ENCODE results near the gene ALG9. TPM values are rescaled to one million over a fixed set of nuclear protein-coding genes. Genes with fewer than 3 reads are reported as not detected.

The ALG9 gene
- total RNA-seq, 8 experiments from 2014 or later = 46.9 to 57.0 (median 53.9) TPM

GRCh38 chr11:111841370-111842053 is 29.9 kb downstream of the ALG9 start:
- no peak overlapping the region for H3K27ac ChIP-seq
- ATAC-seq (replicated peaks in 6 of 8) = peak; percentile 89 to 98 (median 94)
- no peak overlapping the region for H3K4me3 ChIP-seq
- H3K4me1 ChIP-seq (replicated peaks in 1 of 2) = no peaks in the 10 kb centered on the region
- 0 to 28% (median 12%) methylated on average over 1 to 10 of the region's 10 CpGs; no CpG with 5 or more reads in 1 of the 10 experiments for WGBS, 10 experiments
- in situ Hi-C loops (cut with MboI; ENCODE audit: low pct_unique_long_range_greater_than_20kb in 2 of 9, low sequenced_read_pairs in 9 of 9, unreplicated experiment in 9 of 9) = loop anchor here in 3 of 9 experiments (10.0 to 25.0 kb wide), 4 partner anchors 77 to 257 kb away; partner anchors contain the start of genes PPP2R1B (in 1 of the 3) and SIK2 (in 1 of the 3)

- no peaks in the 10 kb centered on the region for H3K4me1 ChIP-seq (replicated peaks in 1 of 2)
- in situ Hi-C loops (cut with MboI; ENCODE audit: low pct_unique_long_range_greater_than_20kb in 2 of 9, low sequenced_read_pairs in 9 of 9, unreplicated experiment in 9 of 9) = loop anchor here in 3 of 9 experiments (10.0 to 25.0 kb wide), 4 partner anchors 75 to 255 kb away; partner anchors contain the start of genes PPP2R1B (in 1 of the 3) and SIK2 (in 1 of the 3)
- no peak overlapping the region for H3K27ac ChIP-seq
- no peak overlapping the region for H3K4me3 ChIP-seq
- 83 to 100% (median 92%) methylated on average over 1 of the region's 1 CpG; no CpG with 5 or more reads in 6 of the 10 experiments for WGBS, 10 experiments
- no peak for ATAC-seq (replicated peaks in 6 of 8)
Measured at GRCh38 chr11:111840143-111840542, 31.2 kb downstream of the ALG9 start.

DNA sequence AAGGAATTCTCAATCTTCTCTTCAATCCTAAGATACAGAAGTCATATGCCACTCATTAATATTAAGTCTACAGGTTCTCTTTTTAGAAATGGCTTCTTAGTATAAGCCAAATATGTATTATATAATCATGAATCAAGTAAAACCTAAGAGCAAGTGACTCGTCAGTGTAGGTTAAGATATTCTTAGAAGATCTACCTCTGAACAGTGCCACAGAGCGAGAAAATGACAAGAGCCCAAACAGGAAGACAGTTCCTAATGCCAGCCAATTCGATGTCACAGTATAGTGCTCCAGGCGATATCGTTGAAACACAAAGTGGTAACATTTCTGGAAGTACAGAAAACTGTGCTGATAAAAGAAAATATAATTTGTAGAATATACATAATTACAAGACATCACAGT is 33.3 kb downstream of the ALG9 start:
- H3K4me3 ChIP-seq = no peak overlapping the region
- H3K4me1 ChIP-seq (replicated peaks in 1 of 2) = peaks cover 0 to 17% of the 10 kb centered on the region in 2 donors
- 91 to 100% (median 96%) methylated on average over 1 to 5 of the region's 5 CpGs; no CpG with 5 or more reads in 1 of the 10 experiments for WGBS, 10 experiments
- in situ Hi-C loops (cut with MboI; ENCODE audit: low pct_unique_long_range_greater_than_20kb in 2 of 9, low sequenced_read_pairs in 9 of 9, unreplicated experiment in 9 of 9) = loop anchor here in 1 of 9 experiments (25.0 kb wide), 1 partner anchor 251 kb away; no protein-coding TSS in a partner anchor
- H3K27ac ChIP-seq = no peak overlapping the region
- ATAC-seq (replicated peaks in 6 of 8) = no peak

DNA sequence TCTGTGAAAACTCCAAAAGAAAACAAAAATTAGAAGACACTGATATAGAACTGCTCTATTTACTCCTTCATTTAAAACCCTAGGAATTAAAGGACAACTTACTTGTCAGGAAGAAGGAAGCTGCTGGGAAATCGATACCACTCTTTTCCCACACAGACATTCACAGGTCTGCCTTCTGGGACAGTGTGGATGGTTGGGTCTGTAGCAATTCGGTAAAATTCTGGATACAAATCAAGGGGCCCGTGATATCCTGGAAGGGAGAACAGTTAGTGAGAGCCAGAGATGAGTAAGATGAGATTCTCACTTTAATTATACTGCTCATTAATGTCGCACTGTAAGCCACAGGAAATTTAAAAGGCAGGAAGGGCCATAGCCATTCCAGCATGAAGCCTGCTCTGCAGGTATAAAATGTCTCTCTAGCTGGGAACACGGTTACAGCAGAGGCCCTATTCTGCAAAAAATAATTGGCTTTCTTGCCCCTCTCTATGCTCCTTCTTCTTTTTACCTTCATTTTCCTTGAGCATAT is 34.0 kb downstream of the ALG9 start:
- Histone ChIP-seq H3K4me1 (replicated peaks in 1 of 2) (peaks cover 0 to 19% of the 10 kb centered on the region in 2 donors), H3K27ac (no peak overlapping the region), H3K4me3 (no peak overlapping the region)
- 90 to 100% (median 100%) methylated on average over 1 to 4 of the region's 5 CpGs; no CpG with 5 or more reads in 3 of the 10 experiments for WGBS, 10 experiments
- in situ Hi-C loops (cut with MboI; ENCODE audit: low pct_unique_long_range_greater_than_20kb in 2 of 9, low sequenced_read_pairs in 9 of 9, unreplicated experiment in 9 of 9) = loop anchor here in 1 of 9 experiments (25.0 kb wide), 1 partner anchor 250 kb away; no protein-coding TSS in a partner anchor
- no peak for ATAC-seq (replicated peaks in 6 of 8)

DNA sequence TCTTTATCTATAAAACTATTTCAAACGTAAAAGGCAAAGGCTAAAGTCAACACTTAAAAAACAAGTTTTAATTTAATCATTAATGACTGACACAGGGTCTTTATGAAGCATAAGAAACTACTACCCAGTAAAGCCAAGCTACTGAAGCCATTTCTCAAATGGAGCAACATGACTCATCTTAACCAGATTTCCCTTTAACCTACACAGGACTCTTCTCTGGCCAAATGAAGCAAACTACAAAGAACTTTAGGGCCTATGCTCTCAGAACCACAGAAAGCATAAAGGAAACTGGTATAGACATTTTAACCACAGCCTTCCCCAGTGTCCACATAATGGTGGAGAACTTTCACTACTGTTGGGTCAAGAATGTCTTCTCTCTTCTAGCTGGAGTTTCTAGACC is 34.7 kb downstream of the ALG9 start:
- in situ Hi-C loops (cut with MboI; ENCODE audit: low pct_unique_long_range_greater_than_20kb in 2 of 9, low sequenced_read_pairs in 9 of 9, unreplicated experiment in 9 of 9) = loop anchor here in 1 of 9 experiments (25.0 kb wide), 1 partner anchor 249 kb away; no protein-coding TSS in a partner anchor
- Histone ChIP-seq H3K4me3 (no peak overlapping the region), H3K27ac (no peak overlapping the region), H3K4me1 (replicated peaks in 1 of 2) (peaks cover 0 to 19% of the 10 kb centered on the region in 2 donors)
- WGBS, 10 experiments = 63 to 100% (median 88%) methylated on average over 1 of the region's 1 CpG; no CpG with 5 or more reads in 3 of the 10 experiments
- ATAC-seq (replicated peaks in 6 of 8) = no peak

DNA sequence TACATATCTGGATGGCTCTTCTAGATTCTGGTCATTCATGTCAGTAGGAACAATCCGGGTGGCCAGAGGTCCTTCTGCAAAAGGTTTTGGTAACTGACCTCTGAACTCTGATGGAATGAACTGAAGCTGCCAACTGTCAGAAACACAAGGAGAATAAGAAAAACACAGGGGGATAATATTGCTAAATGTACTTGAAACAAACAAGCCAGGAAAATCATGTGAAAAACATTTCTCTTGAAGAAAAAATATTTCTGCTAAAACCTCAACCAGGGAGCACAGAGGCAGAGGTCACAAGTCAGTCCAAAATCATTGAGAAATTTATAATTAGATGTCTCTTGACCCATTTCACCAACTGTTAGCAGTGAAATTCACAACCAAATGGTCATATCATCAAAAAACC is 35.2 kb downstream of the ALG9 start:
- 57 to 90% (median 85%) methylated on average over 1 of the region's 1 CpG; no CpG with 5 or more reads in 6 of the 10 experiments for WGBS, 10 experiments
- no peak overlapping the region for H3K27ac ChIP-seq
- no peak for ATAC-seq (replicated peaks in 6 of 8)
- H3K4me3 ChIP-seq = no peak overlapping the region
- peaks cover 0 to 19% of the 10 kb centered on the region in 2 donors for H3K4me1 ChIP-seq (replicated peaks in 1 of 2)
- in situ Hi-C loops (cut with MboI; ENCODE audit: low pct_unique_long_range_greater_than_20kb in 2 of 9, low sequenced_read_pairs in 9 of 9, unreplicated experiment in 9 of 9) = loop anchor here in 1 of 9 experiments (25.0 kb wide), 1 partner anchor 249 kb away; no protein-coding TSS in a partner anchor

DNA sequence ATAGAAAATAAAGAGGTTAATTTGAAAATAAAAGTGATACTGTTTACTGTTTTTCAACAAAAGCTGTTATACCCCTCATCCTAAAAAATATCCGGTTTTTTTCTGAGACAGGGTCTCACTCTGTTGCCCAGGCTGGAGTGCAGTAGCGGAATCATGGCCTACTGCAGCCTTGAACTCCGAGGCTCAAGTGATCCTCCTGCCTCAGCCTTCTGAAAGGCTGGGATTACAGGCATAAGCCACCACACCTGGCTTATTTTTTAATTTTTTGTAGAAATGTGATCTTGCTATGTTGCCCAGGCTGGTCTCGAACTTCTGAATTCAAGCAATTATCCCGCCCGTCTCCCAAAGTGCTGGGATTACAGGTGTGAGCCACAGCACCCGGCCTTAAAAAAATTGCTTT is 35.7 kb downstream of the ALG9 start:
- 33 to 100% (median 95%) methylated on average over 1 to 6 of the region's 7 CpGs; no CpG with 5 or more reads in 1 of the 10 experiments for WGBS, 10 experiments
- ATAC-seq (replicated peaks in 6 of 8) = no peak
- Histone ChIP-seq H3K4me1 (replicated peaks in 1 of 2) (peaks cover 0 to 19% of the 10 kb centered on the region in 2 donors), H3K4me3 (no peak overlapping the region), H3K27ac (no peak overlapping the region)
- in situ Hi-C loops (cut with MboI; ENCODE audit: low pct_unique_long_range_greater_than_20kb in 2 of 9, low sequenced_read_pairs in 9 of 9, unreplicated experiment in 9 of 9) = loop anchor here in 1 of 9 experiments (25.0 kb wide), 1 partner anchor 248 kb away; no protein-coding TSS in a partner anchor

DNA sequence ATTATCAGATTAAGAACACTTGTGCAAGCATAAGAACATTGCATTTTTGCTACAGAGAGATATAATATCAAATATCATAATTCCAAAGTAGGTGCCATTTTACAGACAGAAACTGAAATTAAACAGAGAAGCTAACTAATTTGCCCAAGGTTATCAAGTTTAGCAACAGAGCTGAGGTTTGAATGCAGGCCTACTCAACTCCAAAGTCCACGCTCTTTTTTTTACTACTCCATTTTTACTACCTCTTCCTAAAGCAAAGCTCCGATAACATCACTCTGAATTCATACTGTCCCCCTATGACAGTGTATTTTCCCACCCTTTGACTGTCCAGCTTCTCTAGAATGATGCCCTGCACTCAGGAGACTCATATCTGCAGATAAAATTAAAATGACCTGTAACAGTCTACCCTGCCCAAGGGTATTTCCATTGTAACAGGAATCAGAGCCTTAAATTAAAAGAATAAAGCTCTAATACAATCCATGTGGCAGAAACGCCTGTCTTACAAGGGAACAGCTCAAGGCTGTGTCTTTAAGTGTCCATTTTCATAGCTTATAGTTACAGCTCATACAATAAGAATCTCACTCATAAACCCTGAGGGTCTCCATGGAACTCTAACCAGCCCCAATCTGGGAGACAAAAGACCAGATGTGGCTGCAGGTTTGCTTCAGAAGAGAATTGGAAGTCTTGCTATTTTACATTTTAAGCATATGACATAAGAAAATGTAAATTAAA is 36.8 kb downstream of the ALG9 start:
- WGBS, 10 experiments = 58 to 100% (median 83%) methylated on average over 1 to 3 of the region's 3 CpGs; no CpG with 5 or more reads in 1 of the 10 experiments
- in situ Hi-C loops (cut with MboI; ENCODE audit: low pct_unique_long_range_greater_than_20kb in 2 of 9, low sequenced_read_pairs in 9 of 9, unreplicated experiment in 9 of 9) = loop anchor here in 1 of 9 experiments (25.0 kb wide), 1 partner anchor 247 kb away; no protein-coding TSS in a partner anchor
- ATAC-seq (replicated peaks in 6 of 8) = peak in 3 of 8 experiments; percentile 35 to 85 (median 46)
- Histone ChIP-seq H3K4me1 (replicated peaks in 1 of 2) (peaks cover 0 to 19% of the 10 kb centered on the region in 2 donors), H3K27ac (no peak overlapping the region), H3K4me3 (no peak overlapping the region)

GRCh38 chr11:111833524-111833923 is 37.9 kb downstream of the ALG9 start:
- in situ Hi-C loops (cut with MboI; ENCODE audit: low pct_unique_long_range_greater_than_20kb in 2 of 9, low sequenced_read_pairs in 9 of 9, unreplicated experiment in 9 of 9) = loop anchor here in 1 of 9 experiments (25.0 kb wide), 1 partner anchor 246 kb away; no protein-coding TSS in a partner anchor
- 39 to 100% (median 60%) methylated on average over 1 to 4 of the region's 4 CpGs; no CpG with 5 or more reads in 2 of the 10 experiments for WGBS, 10 experiments
- Histone ChIP-seq H3K4me1 (replicated peaks in 1 of 2) (peaks cover 0 to 19% of the 10 kb centered on the region in 2 donors), H3K4me3 (no peak overlapping the region), H3K27ac (no peak overlapping the region)
- ATAC-seq (replicated peaks in 6 of 8) = peak; percentile 73 to 90 (median 81)

- 33 to 100% (median 90%) methylated on average over 1 to 4 of the region's 5 CpGs for WGBS, 10 experiments
- in situ Hi-C loops (cut with MboI; ENCODE audit: low pct_unique_long_range_greater_than_20kb in 2 of 9, low sequenced_read_pairs in 9 of 9, unreplicated experiment in 9 of 9) = loop anchor here in 1 of 9 experiments (25.0 kb wide), 1 partner anchor 242 kb away; no protein-coding TSS in a partner anchor
- Histone ChIP-seq H3K4me1 (replicated peaks in 1 of 2) (peaks cover 0 to 13% of the 10 kb centered on the region in 2 donors), H3K27ac (no peak overlapping the region), H3K4me3 (no peak overlapping the region)
- ATAC-seq (replicated peaks in 6 of 8) = peak in 1 of 8 experiments; percentile 50
Measured at GRCh38 chr11:111829185-111829968, 42.0 kb downstream of the ALG9 start.

GRCh38 chr11:111826322-111826950 is 44.9 kb downstream of the ALG9 start:
- in situ Hi-C loops (cut with MboI; ENCODE audit: low pct_unique_long_range_greater_than_20kb in 2 of 9, low sequenced_read_pairs in 9 of 9, unreplicated experiment in 9 of 9) = loop anchor here in 1 of 9 experiments (25.0 kb wide), 1 partner anchor 239 kb away; no protein-coding TSS in a partner anchor
- Histone ChIP-seq H3K27ac (no peak overlapping the region), H3K4me1 (replicated peaks in 1 of 2) (no peaks in the 10 kb centered on the region), H3K4me3 (no peak overlapping the region)
- no peak for ATAC-seq (replicated peaks in 6 of 8)
- WGBS, 10 experiments = 70 to 100% (median 94%) methylated on average over 1 to 2 of the region's 2 CpGs; no CpG with 5 or more reads in 1 of the 10 experiments

Data from motor neuron (in vitro differentiated cells).